Karpas-422 (cell line): ENCODE data around the gene SLC25A21. TPM values are rescaled to one million over a fixed set of nuclear protein-coding genes. Genes with fewer than 3 reads are reported as not detected.
"Not testable (repeated sequence)": the region's sequence is repeated elsewhere in the genome, so short reads cannot be mapped to it uniquely, and the experiment has no call there.

Experiments
- DNase-seq: peaks from one replicate; pipeline ENCODE4 v3.0.0-alpha.2; 2015
- H2AFZ ChIP-seq: fragments of 200-600 bp; sonication (generic); 2 replicates; pipeline ENCODE4 v1.6.1; 2014; ENCODE audit warnings: antibody characterized with exemption, low read length, mixed read lengths
- H3K27ac ChIP-seq: fragments of 200-600 bp; sonication (generic); 2 replicates; pipeline ENCODE4 v1.5.1; 2014; ENCODE audit warnings: mild to moderate bottlenecking, low read length, moderate library complexity
- H3K27me3 ChIP-seq: fragments of 200-600 bp; sonication (generic); 2 replicates; pipeline ENCODE4 v1.6.1; 2014; ENCODE audit warnings: low read length, mixed read lengths
- H3K36me3 ChIP-seq: fragments of 200-600 bp; sonication (generic); 2 replicates; pipeline ENCODE4 v1.6.1; 2014; ENCODE audit warnings: low read length, mixed read lengths; ENCODE audit not compliant: insufficient read depth
- H3K4me1 ChIP-seq: fragments of 200-600 bp; sonication (generic); 2 replicates; pipeline ENCODE4 v1.6.1; 2014; ENCODE audit warnings: mild to moderate bottlenecking, low read length, mixed read lengths
- H3K4me2 ChIP-seq: fragments of 200-600 bp; sonication (generic); 2 replicates; pipeline ENCODE4 v1.6.1; 2014; ENCODE audit warnings: low read length, low read depth, mild to moderate bottlenecking; ENCODE audit not compliant: poor library complexity, severe bottlenecking
- H3K4me3 ChIP-seq: fragments of 200-600 bp; sonication (generic); 2 replicates; pipeline ENCODE4 v1.5.1; 2014; ENCODE audit warnings: mild to moderate bottlenecking, antibody characterized with exemption, low read length, mixed read lengths
- H3K79me2 ChIP-seq: fragments of 200-600 bp; sonication (generic); 2 replicates; pipeline ENCODE4 v1.6.1; 2014; ENCODE audit warnings: mild to moderate bottlenecking, low read length, mixed read lengths
- H3K9ac ChIP-seq: fragments of 200-600 bp; sonication (generic); 2 replicates; pipeline ENCODE4 v1.6.0; 2014; ENCODE audit warnings: low read length
- H3K9me2 ChIP-seq: fragments of 200-600 bp; sonication (generic), shearing (Covaris generic); replicated peaks from 2 replicates; pipeline ENCODE4 v1.6.0; 2014; ENCODE audit warnings: mild to moderate bottlenecking, low read length, moderate library complexity; ENCODE audit not compliant: insufficient read depth
- H3K9me3 ChIP-seq: fragments of 300-700, 200-600 bp; sonication (generic); 2 replicates; pipeline ENCODE4 v1.6.1; 2014; ENCODE audit warnings: low read length, mixed read lengths
- H4K20me1 ChIP-seq: fragments of 200-600 bp; sonication (generic); 2 replicates; pipeline ENCODE4 v1.6.1; 2014; ENCODE audit warnings: mild to moderate bottlenecking, antibody characterized with exemption, low read length, low read depth; ENCODE audit not compliant: insufficient read depth
- total RNA-seq: library from RNA; depleted of rRNA; stranded (reverse); fragments of >200 nt; shearing (Covaris generic); gene quantifications from 2 replicates; pipeline ENCODE4 v1.2.3, GENCODE V29; 2014; ENCODE audit warnings: low replicate concordance

Gene SLC25A21
- total RNA-seq, 1 experiment from 2014 or later, result 1.5 TPM

DNA sequence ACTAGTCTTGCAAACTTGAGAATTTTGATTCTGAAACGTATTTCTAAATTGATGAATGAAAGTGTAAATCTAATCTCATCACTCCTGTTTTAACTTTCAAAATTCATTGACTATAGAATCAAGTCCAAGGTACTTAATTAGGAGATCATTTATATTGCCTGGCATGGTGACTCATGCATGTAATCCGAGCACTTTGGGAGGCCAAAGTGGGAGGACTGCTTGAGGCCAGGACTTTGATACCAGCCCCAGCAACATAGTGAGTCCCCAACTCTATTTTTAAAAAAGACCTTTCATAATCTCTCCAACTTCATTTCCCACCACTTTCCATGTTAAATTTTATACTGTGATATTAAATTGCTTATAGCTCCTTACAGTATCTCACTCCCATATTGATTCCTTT lies 22.3 kb upstream of the SLC25A21 start:
- Histone ChIP-seq H2AFZ (no peak overlapping the region), H3K4me3 (no peak overlapping the region), H3K9me2 (no peaks in the 10 kb centered on the region), H3K79me2 (no peaks in the 10 kb centered on the region), H4K20me1 (no peaks in the 10 kb centered on the region), H3K27me3 (no peaks in the 10 kb centered on the region), H3K4me2 (no peak overlapping the region), H3K27ac (no peak overlapping the region), H3K9ac (no peak overlapping the region), H3K36me3 (no peaks in the 10 kb centered on the region), H3K9me3 (no peaks in the 10 kb centered on the region), H3K4me1 (no peaks in the 10 kb centered on the region)
- DNase-seq, result no peak

DNA sequence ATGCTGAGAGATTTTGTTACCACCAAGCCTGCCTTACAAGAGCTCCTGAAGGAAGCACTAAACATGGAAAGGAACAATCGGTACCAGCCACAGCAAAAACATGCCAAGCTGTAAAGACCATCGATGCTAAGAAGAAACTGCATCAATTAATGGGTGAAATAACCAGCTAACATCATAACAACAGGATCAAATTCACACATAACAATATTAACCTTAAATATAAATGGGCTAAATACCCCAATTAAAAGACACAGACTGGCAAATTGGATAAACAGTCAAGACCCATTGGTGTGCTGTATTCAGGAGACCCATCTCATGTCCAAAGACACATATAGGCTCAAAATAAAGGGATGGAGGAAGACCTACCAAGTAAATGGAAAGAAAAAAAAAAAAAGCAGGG lies 17.3 kb upstream of the SLC25A21 start:
- H4K20me1 ChIP-seq, H3K27ac ChIP-seq, H3K36me3 ChIP-seq, H3K4me3 ChIP-seq, H2AFZ ChIP-seq, H3K4me1 ChIP-seq, H3K4me2 ChIP-seq, H3K9me3 ChIP-seq, H3K9ac ChIP-seq, H3K79me2 ChIP-seq, DNase-seq, H3K9me2 ChIP-seq, H3K27me3 ChIP-seq: not testable (repeated sequence)

DNA sequence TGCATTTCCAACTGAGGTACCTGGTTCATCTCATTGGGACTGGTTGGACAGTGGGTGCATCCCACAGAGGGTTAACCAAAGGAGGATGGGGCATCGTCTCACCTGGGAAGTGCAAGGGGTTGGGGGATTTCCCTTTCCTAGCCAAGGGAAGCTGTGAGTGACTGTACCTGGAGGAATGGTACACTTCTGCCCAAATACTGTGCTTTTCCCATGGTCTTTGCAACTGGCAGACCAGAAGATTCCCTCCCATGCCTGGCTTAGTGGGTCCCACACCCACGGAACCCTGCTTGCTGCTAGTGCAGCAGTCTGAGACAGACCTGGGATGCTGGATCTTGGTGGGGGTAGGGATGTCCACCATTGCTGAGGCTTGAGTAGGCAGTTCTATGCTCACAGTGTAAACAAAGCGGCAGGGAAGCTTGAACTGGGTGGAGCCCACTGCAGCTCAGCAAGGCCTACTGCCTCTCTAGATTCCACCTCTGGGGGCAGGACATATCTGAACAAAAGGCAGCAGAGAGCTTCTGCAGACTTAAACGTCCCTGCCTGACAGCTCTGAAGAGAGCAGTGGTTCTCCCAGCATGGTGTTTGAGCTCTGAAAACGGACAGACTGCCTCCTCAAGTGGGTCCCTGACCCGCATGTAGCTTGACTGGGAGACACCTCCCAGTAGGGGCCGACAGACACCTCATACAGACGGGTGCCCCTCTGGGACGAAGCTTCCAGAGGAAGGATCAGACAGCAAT lies 15.6 kb upstream of the SLC25A21 start:
- not testable (repeated sequence) for H3K36me3 ChIP-seq, H3K27me3 ChIP-seq, H3K9me3 ChIP-seq, H3K79me2 ChIP-seq, H3K27ac ChIP-seq, H3K4me1 ChIP-seq, H3K4me2 ChIP-seq, H3K9me2 ChIP-seq, DNase-seq, H4K20me1 ChIP-seq, H3K4me3 ChIP-seq, H3K9ac ChIP-seq, H2AFZ ChIP-seq

DNA sequence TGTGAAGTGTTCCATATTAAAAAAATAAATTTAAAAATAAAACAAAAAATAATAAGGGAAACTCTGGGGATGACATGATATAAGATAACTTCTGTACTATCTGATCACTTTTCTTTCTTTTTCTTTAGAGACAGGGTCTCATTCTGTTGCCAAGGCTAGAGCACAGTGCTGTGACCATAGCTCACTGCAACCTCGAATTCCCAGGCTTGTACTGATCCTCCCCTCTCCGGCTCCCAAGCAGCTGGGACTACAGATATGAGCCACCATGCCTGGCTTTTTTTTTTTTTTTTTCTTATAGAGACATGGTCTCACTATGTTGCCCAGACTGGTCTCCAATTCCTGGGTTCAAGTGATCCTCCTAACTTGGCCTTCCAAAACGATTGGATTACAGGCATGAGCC lies 14.9 kb upstream of the SLC25A21 start:
- Histone ChIP-seq H3K9me3 (no peaks in the 10 kb centered on the region), H3K9me2 (no peaks in the 10 kb centered on the region), H3K27ac (no peak overlapping the region), H3K9ac (no peak overlapping the region), H3K4me1 (no peaks in the 10 kb centered on the region), H3K79me2 (no peaks in the 10 kb centered on the region), H3K27me3 (no peaks in the 10 kb centered on the region; the same call in 1 of the 2 replicates), H3K4me3 (no peak overlapping the region), H2AFZ (no peak overlapping the region), H4K20me1 (no peaks in the 10 kb centered on the region), H3K4me2 (no peak overlapping the region), H3K36me3 (no peaks in the 10 kb centered on the region)
- DNase-seq, result no peak

DNA sequence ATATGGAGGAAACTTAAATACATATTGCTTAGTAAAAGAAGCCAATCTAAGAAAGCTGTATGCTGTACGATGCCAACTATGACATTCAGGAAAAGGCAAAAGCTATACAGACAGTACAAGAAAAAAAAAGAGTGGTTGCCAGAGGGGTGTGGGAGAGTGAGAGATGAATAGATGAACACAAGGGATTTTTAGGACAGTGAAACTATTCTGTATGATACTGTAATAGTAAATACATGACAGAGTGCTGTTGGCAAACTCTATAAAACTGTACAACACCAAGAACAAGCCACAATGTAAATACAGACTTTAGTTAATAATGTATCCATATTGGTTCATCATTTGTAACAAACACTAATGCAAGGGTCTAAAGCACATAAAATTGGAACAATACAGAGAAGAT lies 14.5 kb upstream of the SLC25A21 start:
- Histone ChIP-seq H3K27ac (no peak overlapping the region), H3K9me3 (no peaks in the 10 kb centered on the region), H2AFZ (no peak overlapping the region), H3K27me3 (no peaks in the 10 kb centered on the region; the same call in 1 of the 2 replicates), H3K4me1 (no peaks in the 10 kb centered on the region), H3K4me2 (no peak overlapping the region), H4K20me1 (no peaks in the 10 kb centered on the region), H3K79me2 (no peaks in the 10 kb centered on the region), H3K9me2 (no peaks in the 10 kb centered on the region), H3K4me3 (no peak overlapping the region), H3K36me3 (no peaks in the 10 kb centered on the region), H3K9ac (no peak overlapping the region)
- no peak for DNase-seq

DNA sequence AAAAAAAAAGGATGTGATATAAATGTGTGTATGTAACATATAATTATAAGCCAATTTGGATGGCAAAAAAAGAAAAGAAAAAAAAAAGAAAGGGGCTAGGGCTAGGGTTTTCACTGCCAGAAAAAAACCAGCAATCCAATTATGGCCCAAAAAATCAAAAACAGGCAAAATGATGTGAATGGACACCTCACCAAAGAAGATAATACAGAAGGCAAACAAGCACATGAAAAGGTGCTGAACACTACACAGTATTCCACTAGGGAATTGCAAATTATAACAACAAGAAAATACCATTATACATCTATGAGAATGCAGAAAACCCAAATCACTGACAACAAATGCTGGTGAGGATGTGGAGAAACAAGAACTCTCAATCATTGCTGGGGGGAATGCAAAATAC lies 13.3 kb upstream of the SLC25A21 start:
- Histone ChIP-seq H3K36me3 (no peaks in the 10 kb centered on the region), H3K9ac (no peak overlapping the region), H3K9me2 (no peaks in the 10 kb centered on the region), H4K20me1 (no peaks in the 10 kb centered on the region), H3K4me1 (no peaks in the 10 kb centered on the region), H3K4me2 (no peak overlapping the region), H3K27ac (no peak overlapping the region), H3K9me3 (no peaks in the 10 kb centered on the region), H3K79me2 (no peaks in the 10 kb centered on the region), H2AFZ (no peak overlapping the region), H3K4me3 (no peak overlapping the region), H3K27me3 (no peaks in the 10 kb centered on the region; the same call in 1 of the 2 replicates)
- DNase-seq, result no peak

DNA sequence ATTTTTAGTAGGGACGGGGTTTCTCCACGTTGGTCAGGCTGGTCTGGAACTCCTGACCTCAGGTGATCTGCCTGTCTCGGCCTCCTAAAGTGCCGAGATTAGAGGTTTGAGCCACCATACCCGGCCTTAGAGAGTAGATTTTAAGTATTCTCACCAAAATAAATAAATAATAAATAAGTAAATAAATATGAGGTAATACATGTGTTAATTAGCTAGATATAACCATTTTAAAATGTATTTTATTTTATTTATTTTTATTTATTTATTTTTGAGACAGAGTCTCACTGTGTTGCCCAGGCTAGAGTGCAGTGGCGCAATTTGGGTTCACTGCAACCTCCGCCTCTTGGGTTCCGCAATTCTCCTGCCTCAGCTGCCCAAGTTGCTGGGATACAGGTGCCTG lies 12.1 kb upstream of the SLC25A21 start:
- H4K20me1 ChIP-seq, H3K4me3 ChIP-seq, H3K9me2 ChIP-seq, H2AFZ ChIP-seq, H3K9me3 ChIP-seq, H3K27ac ChIP-seq, H3K9ac ChIP-seq, DNase-seq, H3K36me3 ChIP-seq, H3K27me3 ChIP-seq, H3K4me2 ChIP-seq, H3K4me1 ChIP-seq, H3K79me2 ChIP-seq: not testable (repeated sequence)

DNA sequence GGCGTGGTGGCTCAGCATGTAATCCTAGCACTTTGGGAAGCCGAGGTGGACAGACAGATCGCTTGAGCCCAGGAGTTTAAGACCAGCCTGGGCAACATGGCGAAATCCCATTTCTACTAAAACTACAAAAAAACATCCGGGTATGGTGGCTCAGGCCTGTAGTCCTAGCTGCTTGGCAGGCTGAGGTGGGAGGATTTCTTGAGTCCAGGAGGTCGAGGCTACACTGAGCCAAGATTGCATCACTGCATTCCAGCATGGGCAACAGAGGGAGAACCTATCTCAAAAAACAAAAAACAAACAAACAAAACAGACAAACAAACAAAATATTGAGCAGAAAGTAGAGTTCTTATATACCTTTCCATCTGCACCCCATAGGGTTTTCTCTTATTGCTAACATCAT lies 9.0 kb upstream of the SLC25A21 start:
- no peak overlapping the region for H3K4me2 ChIP-seq
- DNase-seq, result no peak

More for the DNA sequence above, 9.0 kb upstream of the SLC25A21 start:
- Histone ChIP-seq H3K9me2 (no peaks in the 10 kb centered on the region), H3K9me3 (no peaks in the 10 kb centered on the region), H3K36me3 (no peaks in the 10 kb centered on the region), H3K4me3 (no peak overlapping the region), H4K20me1 (no peaks in the 10 kb centered on the region), H2AFZ (no peak overlapping the region), H3K79me2 (no peaks in the 10 kb centered on the region), H3K27me3 (no peaks in the 10 kb centered on the region; the same call in 1 of the 2 replicates), H3K27ac (no peak overlapping the region), H3K4me1 (no peaks in the 10 kb centered on the region), H3K9ac (no peak overlapping the region)
